GM18870 (cell line): Measurements from ENCODE around the gene TRIM47.

Source experiments
- ATAC-seq: cut with Tn5 transposase; IDR thresholded peaks from one replicate; pipeline ENCODE4 v1.9.1; 2021; ENCODE audit warnings: moderate library complexity; ENCODE audit not compliant: unreplicated experiment

The TRIM47 gene

GRCh38 chr17:75909051-75909811, 30.9 kb upstream of the TRIM47 start:
- no peak for ATAC-seq

GRCh38 chr17:75908201-75908600, 29.8 kb upstream of the TRIM47 start:
- ATAC-seq = no peak

- no peak for ATAC-seq
Observed at GRCh38 chr17:75906143-75906884, 27.9 kb upstream of the TRIM47 start.

GRCh38 chr17:75904749-75905521, 26.6 kb upstream of the TRIM47 start, which contains the start of gene MRPL38:
TSS of gene MRPL38 (minus strand) at chr17:75904884. CDS start at chr17:75904875, 9 bp downstream.
- ATAC-seq = peak; percentile 62

- ATAC-seq = no peak
Observed at GRCh38 chr17:75902406-75902805, 24.0 kb upstream of the TRIM47 start.

- no peak for ATAC-seq
Observed at GRCh38 chr17:75901727-75902126, 23.3 kb upstream of the TRIM47 start.

- no peak for ATAC-seq
Observed at GRCh38 chr17:75900691-75901533, 22.5 kb upstream of the TRIM47 start.

GRCh38 chr17:75899767-75900468, 21.5 kb upstream of the TRIM47 start:
- ATAC-seq = no peak

- no peak for ATAC-seq
Observed at GRCh38 chr17:75899353-75899752, 21.0 kb upstream of the TRIM47 start.

GRCh38 chr17:75898791-75899190, 20.4 kb upstream of the TRIM47 start:
- ATAC-seq = no peak

- ATAC-seq = no peak
Observed at GRCh38 chr17:75898065-75898464, 19.7 kb upstream of the TRIM47 start.

- ATAC-seq = no peak
Observed at GRCh38 chr17:75897160-75898019, 19.0 kb upstream of the TRIM47 start.

GRCh38 chr17:75896415-75897159, 18.2 kb upstream of the TRIM47 start, which contains the start of gene TRIM65:
TSS of gene TRIM65 (minus strand) at chr17:75896951. CDS start at chr17:75896937, 14 bp downstream.
- ATAC-seq = no peak

- no peak for ATAC-seq
Observed at GRCh38 chr17:75895370-75896155, 17.2 kb upstream of the TRIM47 start.

GRCh38 chr17:75894049-75894733, 15.8 kb upstream of the TRIM47 start:
- no peak for ATAC-seq

- ATAC-seq = no peak
Observed at GRCh38 chr17:75893305-75894048, 15.1 kb upstream of the TRIM47 start.
